ENCODE measurements around the gene TM9SF1.

Gene TM9SF1

GRCh38 chr14:24150061-24150460 is 45.2 kb downstream of the TM9SF1 start:
- Histone ChIP-seq H3K4me1 (ENCODE audit: insufficient read depth, low read length) (peaks cover 35% of the 10 kb centered on the region), H2AFZ (ENCODE audit: low read depth, low read length) (no peak overlapping the region), H3K4me2 (ENCODE audit: insufficient read depth, low read length) (no peak overlapping the region), H3K9me3 (ENCODE audit: insufficient read depth, low read length, severe bottlenecking) (no peaks in the 10 kb centered on the region), H3K36me3 (ENCODE audit: insufficient read depth, low read length) (peaks cover 66% of the 10 kb centered on the region), H3K9ac (ENCODE audit: low read depth, low read length) (no peak overlapping the region), H3K4me3 (ENCODE audit: low read depth in 1 of 2, low read length in 2 of 2) (no peak overlapping the region), H3K79me2 (ENCODE audit: insufficient read depth, low read length) (peaks cover 40% of the 10 kb centered on the region), H3K27ac (ENCODE audit: low read length) (no peak overlapping the region), H4K20me1 (ENCODE audit: insufficient read depth, low read length) (peaks cover 28% of the 10 kb centered on the region), H3K27me3 (ENCODE audit: insufficient read depth, low read length, poor library complexity) (no peaks in the 10 kb centered on the region)
- DNase-seq (no peak), ATAC-seq (ENCODE audit: insufficient read depth, low read depth) (no peak)
- TF ChIP-seq CTCF (IDR thresholded peaks at IDR 0.05; ENCODE audit: borderline replicate concordance, extremely low read depth, low read length, poor library complexity, severe bottlenecking) (no peak), EZH2 (IDR thresholded peaks at IDR 0.05; ENCODE audit: borderline replicate concordance, low read depth, low read length, severe bottlenecking) (no peak)

- H3K9me3 ChIP-seq (ENCODE audit: insufficient read depth, low read length, severe bottlenecking) = no peaks in the 10 kb centered on the region
- no peak for ATAC-seq (ENCODE audit: insufficient read depth, low read depth)
Observed at GRCh38 chr14:24149302-24149969, 45.8 kb downstream of the TM9SF1 start.

GRCh38 chr14:24147761-24148428 is 47.3 kb downstream of the TM9SF1 start:
- Histone ChIP-seq H3K4me3 (ENCODE audit: low read depth in 1 of 2, low read length in 2 of 2) (peak overlapping the region; percentile 67 to 76), H3K9me3 (ENCODE audit: insufficient read depth, low read length, severe bottlenecking) (no peaks in the 10 kb centered on the region), H3K27ac (ENCODE audit: low read length) (peak overlapping the region; percentile 76), H3K4me2 (ENCODE audit: insufficient read depth, low read length) (peak overlapping the region; percentile 93), H3K27me3 (ENCODE audit: insufficient read depth, low read length, poor library complexity) (no peaks in the 10 kb centered on the region), H3K36me3 (ENCODE audit: insufficient read depth, low read length) (peaks cover 72% of the 10 kb centered on the region), H3K4me1 (ENCODE audit: insufficient read depth, low read length) (peaks cover 55% of the 10 kb centered on the region), H2AFZ (ENCODE audit: low read depth, low read length) (peak overlapping the region; percentile 75), H3K79me2 (ENCODE audit: insufficient read depth, low read length) (peaks cover 54% of the 10 kb centered on the region), H3K9ac (ENCODE audit: low read depth, low read length) (peak overlapping the region; percentile 81), H4K20me1 (ENCODE audit: insufficient read depth, low read length) (peaks cover 28% of the 10 kb centered on the region)
- no peak for ATAC-seq (ENCODE audit: insufficient read depth, low read depth)
- TF ChIP-seq CTCF (IDR thresholded peaks at IDR 0.05; ENCODE audit: borderline replicate concordance, extremely low read depth, low read length, poor library complexity, severe bottlenecking) = no peak
- TF ChIP-seq EZH2 (IDR thresholded peaks at IDR 0.05; ENCODE audit: borderline replicate concordance, low read depth, low read length, severe bottlenecking) = no peak
- DNase-seq = peak; percentile 26

More at GRCh38 chr14:24149302-24149969, 45.8 kb downstream of the TM9SF1 start:
- Histone ChIP-seq H3K27me3 (ENCODE audit: insufficient read depth, low read length, poor library complexity) (no peaks in the 10 kb centered on the region), H3K4me1 (ENCODE audit: insufficient read depth, low read length) (peaks cover 41% of the 10 kb centered on the region), H4K20me1 (ENCODE audit: insufficient read depth, low read length) (peaks cover 28% of the 10 kb centered on the region), H3K27ac (ENCODE audit: low read length) (no peak overlapping the region), H3K9ac (ENCODE audit: low read depth, low read length) (no peak overlapping the region), H3K4me2 (ENCODE audit: insufficient read depth, low read length) (peak overlapping the region; percentile 28; the same call in 1 of the 2 replicates), H3K4me3 (ENCODE audit: low read depth in 1 of 2, low read length in 2 of 2) (no peak overlapping the region), H3K79me2 (ENCODE audit: insufficient read depth, low read length) (peaks cover 46% of the 10 kb centered on the region), H2AFZ (ENCODE audit: low read depth, low read length) (no peak overlapping the region), H3K36me3 (ENCODE audit: insufficient read depth, low read length) (peaks cover 66% of the 10 kb centered on the region)
- no peak for DNase-seq
- TF ChIP-seq CTCF (IDR thresholded peaks at IDR 0.05; ENCODE audit: borderline replicate concordance, extremely low read depth, low read length, poor library complexity, severe bottlenecking) (no peak), EZH2 (IDR thresholded peaks at IDR 0.05; ENCODE audit: borderline replicate concordance, low read depth, low read length, severe bottlenecking) (no peak)
